HG03460 (cell line): ENCODE data around the gene ARHGEF18.
"Not testable (repeated sequence)": the region's sequence is repeated elsewhere in the genome, so short reads cannot be mapped to it uniquely, and the experiment has no call there.

ENCODE experiments used
- ATAC-seq: cut with Tn5 transposase; IDR thresholded peaks from one replicate; pipeline ENCODE4 v1.9.1; 2021; ENCODE audit not compliant: unreplicated experiment

Gene ARHGEF18

GRCh38 chr19:7348587-7349230 is at the start of gene ARHGEF18:
Gene ARHGEF18, plus strand, starts transcription at chr19:7348937. Its CDS starts 13,954 bp downstream, at chr19:7362891.
- no peak for ATAC-seq

- no peak for ATAC-seq
Observed at GRCh38 chr19:7301525-7301924, 47.2 kb upstream of the ARHGEF18 start.

- ATAC-seq: no peak
Observed at GRCh38 chr19:7303470-7303869, 45.3 kb upstream of the ARHGEF18 start.

GRCh38 chr19:7304200-7304599 is 44.5 kb upstream of the ARHGEF18 start:
- no peak for ATAC-seq

- no peak for ATAC-seq
Observed at GRCh38 chr19:7307590-7308218, 41.0 kb upstream of the ARHGEF18 start.

GRCh38 chr19:7308327-7308726 is 40.4 kb upstream of the ARHGEF18 start:
- ATAC-seq: not testable (repeated sequence)

- ATAC-seq: no peak
Observed at GRCh38 chr19:7311911-7312310, 36.8 kb upstream of the ARHGEF18 start.

GRCh38 chr19:7312816-7313215 is 35.9 kb upstream of the ARHGEF18 start:
- ATAC-seq: no peak

GRCh38 chr19:7318176-7318575 is 30.6 kb upstream of the ARHGEF18 start:
- no peak for ATAC-seq

GRCh38 chr19:7326105-7326877 is 22.4 kb upstream of the ARHGEF18 start:
- ATAC-seq: no peak

GRCh38 chr19:7327802-7328201 is 20.9 kb upstream of the ARHGEF18 start:
- ATAC-seq: no peak

- no peak for ATAC-seq
Observed at GRCh38 chr19:7328647-7329046, 20.1 kb upstream of the ARHGEF18 start.

- no peak for ATAC-seq
Observed at GRCh38 chr19:7331446-7331845, 17.3 kb upstream of the ARHGEF18 start.

GRCh38 chr19:7333198-7334118 is 15.3 kb upstream of the ARHGEF18 start:
- no peak for ATAC-seq

GRCh38 chr19:7336321-7336973 is 12.3 kb upstream of the ARHGEF18 start:
- ATAC-seq: no peak

- ATAC-seq: peak; percentile 54
Observed at GRCh38 chr19:7337380-7338194, 11.2 kb upstream of the ARHGEF18 start.

- ATAC-seq: no peak
Observed at GRCh38 chr19:7340959-7341837, 7.5 kb upstream of the ARHGEF18 start.

- ATAC-seq: no peak
Observed at GRCh38 chr19:7342143-7342542, 6.6 kb upstream of the ARHGEF18 start.
